HepG2 (cell line): ENCODE measurements around the gene SPTB. TPM values are rescaled to one million over a fixed set of nuclear protein-coding genes. Genes with fewer than 3 reads are reported as not detected.
"Not testable (repeated sequence)": the region's sequence is repeated elsewhere in the genome, so short reads cannot be mapped to it uniquely, and the experiment has no call there.

Source experiments
- ATAC-seq: fragments of 200-7000 bp; cut with Tn5 transposase; 3 replicates; pipeline ENCODE4 v1.9.1; 2020; ENCODE audit warnings: mild to moderate bottlenecking, moderate library complexity
- BruUV-seq: library from RNA; stranded (reverse); fragments of 400-500 nt; replicated peaks from 2 replicates; lab custom pipeline; 2021; lab: Mats Ljungman, UMichigan
- CTCF ChIA-PET: fragments of 300-600 bp; formaldehyde crosslinking; extraction: SDS; loops from one replicate; lab custom pipeline; 2021; ENCODE audit warnings: low total read pairs, inconsistent platforms, low intra/inter-chr PET ratio; lab: Yijun Ruan, JAX
- POLR2A ChIA-PET: fragments of 350-600 bp; sonication (Branson Sonifier 250); formaldehyde crosslinking; loops from one replicate; lab custom pipeline; 2020; ENCODE audit warnings: antibody characterized with exemption, inconsistent platforms; lab: Yijun Ruan, JAX
- DNase-seq: peaks from one replicate; pipeline ENCODE4 v3.0.0-alpha.2; 2015; ENCODE audit warnings: low spot score
- FAIRE-seq: peaks from 3 replicates; lab custom pipeline; 2011; peaks lifted over from hg19 to GRCh38; lab: Jason Lieb, UNC
- H2AFZ ChIP-seq: one replicate; pipeline ENCODE4 v1.6.1; 2011; ENCODE audit warnings: low read length, inconsistent platforms
- H3K27ac ChIP-seq: fragments of 300-600 bp; 3 replicates; pipeline ENCODE4 v1.8.0; 2011; ENCODE audit warnings: mixed run types, mild to moderate bottlenecking, mixed read lengths, low read length, inconsistent platforms; ENCODE audit not compliant: insufficient read depth; ENCODE audit errors: extremely low read length
- H3K27me3 ChIP-seq, 2 experiments: fragments of 200-600 bp in 1 of 2; 2 replicates in 1 of 2; 3 replicates in 1 of 2; pipeline versions ENCODE4 v1.6.0 to v1.8.0; 2011; ENCODE audit warnings: low read length in 2 of 2, mild to moderate bottlenecking in 2 of 2, moderate library complexity in 2 of 2, inconsistent platforms in 1 of 2; ENCODE audit not compliant: insufficient read depth in 2 of 2, control insufficient read depth in 1 of 2
- H3K36me3 ChIP-seq, 2 experiments: fragments of 200-600 bp in 1 of 2; replicated peaks in 1 of 2; 2 replicates in 1 of 2; 3 replicates in 1 of 2; pipeline versions ENCODE4 v1.5.1 to v1.8.0; 2011; ENCODE audit warnings: low read length in 2 of 2, inconsistent platforms in 1 of 2; ENCODE audit not compliant: insufficient read depth in 2 of 2, control insufficient read depth in 1 of 2
- H3K4me1 ChIP-seq: 2 replicates; pipeline ENCODE4 v1.5.1; 2012; ENCODE audit warnings: low read length, inconsistent platforms; ENCODE audit not compliant: insufficient read depth
- H3K4me2 ChIP-seq: 2 replicates; pipeline ENCODE4 v1.6.0; 2011; ENCODE audit warnings: low read depth, low read length, inconsistent platforms
- H3K4me3 ChIP-seq, 3 experiments: fragments of 200-600 bp in 1 of 3; sonication (generic), shearing (Covaris generic) in 1 of 3; replicated peaks in 1 of 3; 2 replicates each; pipeline ENCODE4 v1.5.1; 2011 to 2016; ENCODE audit warnings: low read length in 3 of 3, inconsistent platforms in 2 of 3, low read depth in 2 of 3, mild to moderate bottlenecking in 2 of 3, control low read depth in 1 of 3, mixed read lengths in 1 of 3; ENCODE audit not compliant: insufficient read depth in 1 of 3
- H3K79me2 ChIP-seq: one replicate; pipeline ENCODE4 v1.6.1; 2011; ENCODE audit warnings: low read length, inconsistent platforms; ENCODE audit not compliant: insufficient read depth
- H3K9ac ChIP-seq: 2 replicates; pipeline ENCODE4 v1.6.0; 2011; ENCODE audit warnings: mild to moderate bottlenecking, low read depth, low read length, inconsistent platforms; ENCODE audit not compliant: insufficient read depth
- H3K9me3 ChIP-seq: 2 replicates; pipeline ENCODE4 v1.5.1; 2012; ENCODE audit warnings: mild to moderate bottlenecking, low read length
- H4K20me1 ChIP-seq: 2 replicates; pipeline ENCODE4 v1.6.0; 2011; ENCODE audit warnings: inconsistent platforms, mild to moderate bottlenecking, low read length, moderate library complexity; ENCODE audit not compliant: insufficient read depth
- ATF7-NPFF ChIP-seq: sonication (generic); formaldehyde crosslinking; IDR thresholded peaks from 2 replicates; pipeline ENCODE4 v1.8.1; 2023; ENCODE audit warnings: mild to moderate bottlenecking, low read depth, missing genetic modification reagents, moderate library complexity
- CBX2 ChIP-seq, 2 experiments: fragments of 200-600 bp in 1 of 2; sonication (generic); formaldehyde crosslinking in 1 of 2; IDR thresholded peaks; 2 replicates each; pipeline versions ENCODE4 v1.7.0 to v1.8.1; 2018 to 2022; ENCODE audit warnings: low read depth in 2 of 2, low read length in 1 of 2, mild to moderate bottlenecking in 1 of 2, missing genetic modification reagents in 1 of 2
- CREM ChIP-seq, 2 experiments: sonication (generic) in 1 of 2; formaldehyde crosslinking in 1 of 2; IDR thresholded peaks; 2 replicates each; pipeline versions ENCODE4 v1.4.0 to v1.6.1; 2016 to 2020; ENCODE audit warnings: antibody characterized with exemption in 1 of 2, mild to moderate bottlenecking in 1 of 2, missing genetic modification reagents in 1 of 2
- FOXK1 ChIP-seq: sonication (generic); formaldehyde crosslinking; IDR thresholded peaks from 2 replicates; pipeline ENCODE4 v1.4.0; 2020; ENCODE audit warnings: low read depth, missing genetic modification reagents, borderline replicate concordance
- GABPA ChIP-seq, 2 experiments: IDR thresholded peaks; 2 replicates each; pipeline ENCODE4 v1.6.1; 2011 to 2016; ENCODE audit warnings: low read depth in 2 of 2, low read length in 1 of 2, missing biosample characterization in 1 of 2, missing genetic modification characterization in 1 of 2
- HMGXB4 ChIP-seq, 2 experiments: sonication (generic) in 1 of 2; formaldehyde crosslinking in 1 of 2; IDR thresholded peaks; 2 replicates each; pipeline versions ENCODE4 v1.4.0 to v1.6.1; 2018 to 2020; ENCODE audit warnings: missing genetic modification reagents in 2 of 2, borderline replicate concordance in 1 of 2, low read depth in 1 of 2, mild to moderate bottlenecking in 1 of 2, missing biosample characterization in 1 of 2
- KDM6A ChIP-seq: IDR thresholded peaks from 2 replicates; pipeline ENCODE4 v1.6.1; 2016; ENCODE audit warnings: low read depth
- PAX8 ChIP-seq: sonication (generic); formaldehyde crosslinking; IDR thresholded peaks from 2 replicates; pipeline ENCODE4 v1.8.0; 2022; ENCODE audit warnings: mild to moderate bottlenecking, missing genetic modification reagents, borderline replicate concordance
- RXRB ChIP-seq: IDR thresholded peaks from 2 replicates; pipeline ENCODE4 v1.6.1; 2016; ENCODE audit warnings: borderline replicate concordance, missing genetic modification reagents, missing compliant biosample characterization
- SP5 ChIP-seq: IDR thresholded peaks from 2 replicates; pipeline ENCODE4 v1.6.1; 2016; ENCODE audit warnings: low read depth, borderline replicate concordance
- TCF7L2 ChIP-seq: IDR thresholded peaks from 2 replicates; pipeline ENCODE4 v1.6.1; 2011; ENCODE audit warnings: mild to moderate bottlenecking, low read depth, low read length, moderate library complexity
- ZNF605 ChIP-seq: sonication (generic); formaldehyde crosslinking; IDR thresholded peaks from 2 replicates; pipeline ENCODE4 v1.8.0; 2022; ENCODE audit warnings: mild to moderate bottlenecking, missing genetic modification reagents
- ZNF616 ChIP-seq: sonication (generic); formaldehyde crosslinking; IDR thresholded peaks from 2 replicates; pipeline ENCODE4 v1.5.0; 2020; ENCODE audit warnings: low read depth, mild to moderate bottlenecking, missing genetic modification reagents
- ZNF746 ChIP-seq: sonication (generic); formaldehyde crosslinking; IDR thresholded peaks from 2 replicates; pipeline ENCODE4 v1.8.0; 2022; ENCODE audit warnings: mild to moderate bottlenecking, missing genetic modification reagents
- ZNF768 ChIP-seq: sonication (generic); formaldehyde crosslinking; IDR thresholded peaks from 2 replicates; pipeline ENCODE4 v1.4.0; 2020; ENCODE audit warnings: missing genetic modification reagents
- ZNF776 ChIP-seq: sonication (generic); formaldehyde crosslinking; IDR thresholded peaks from 2 replicates; pipeline ENCODE4 v1.4.0; 2020; ENCODE audit warnings: mild to moderate bottlenecking, missing genetic modification reagents
- WGBS: methylation state at CpG from one replicate; pipeline ENCODE4 v1.1.6; 2017; ENCODE audit warnings: low lambda C conversion rate; 5-methylcytosine and 5-hydroxymethylcytosine counted together
- in situ Hi-C: cut with HindIII; loops from 2 replicates; pipeline ENCODE4 v1.10.0; 2017; ENCODE audit warnings: low pct_unique_long_range_greater_than_20kb; ENCODE audit not compliant: extremely low pct_ligation_motif_present
- intact Hi-C: fragments of 100-400 bp; cut with micrococcal nuclease; formaldehyde crosslinking; loops from one replicate; pipeline ENCODE4 v1.10.0; 2022; ENCODE audit not compliant: unreplicated experiment
- polyA plus RNA-seq, 8 experiments: library from polyadenylated mRNA; depleted of rRNA in 3 of 8; stranded (reverse) in 7 of 8; unstranded in 1 of 8; fragments of >200 nt; fragmentation: Illumina TruSeq in 4 of 8; extraction: Trizol in 4 of 8; gene quantifications; 2 replicates each; pipeline versions ENCODE4 v1.2.1 to v1.2.3, GENCODE V29; 2011 to 2016; ENCODE audit warnings: low read depth in 4 of 8, missing spikeins in 1 of 8, mixed read lengths in 1 of 8; ENCODE audit not compliant: insufficient read depth in 1 of 8
- total RNA-seq, 5 experiments: library from RNA; depleted of rRNA; stranded (reverse); fragments of >200 nt; fragmentation: Illumina TruSeq; extraction: Trizol; gene quantifications; 2 replicates each; pipeline ENCODE4 v1.2.3, GENCODE V29; 2016; ENCODE audit warnings: low read depth in 1 of 5

The SPTB gene
- total and polyA plus RNA-seq, 2 of the 13 experiments (the other 11 are each of a cell fraction or from before 2014, with no cell fraction given): 0.01 to 0.02 TPM

GRCh38 chr14:64914237-64915028 is 34.7 kb upstream of the SPTB start, which contains the start of gene CHURC1 (continued):
- TF ChIP-seq ATF7-NPFF (CRISPR knock-in tag) (0 out of 2 replicates have a peak, but pooled peaks have one; percentile 41), ZNF768 (CRISPR knock-in tag) (peak; percentile 54; the same call in 1 of the 2 replicates), KDM6A (CRISPR knock-in tag) (no peak), CREM (IDR thresholded peaks at IDR 0.05) (peak; percentile 44; the same call in 1 of the 2 replicates), CREM (CRISPR knock-in tag; IDR thresholded peaks at IDR 0.05) (no peak), ZNF776 (CRISPR knock-in tag) (peak; percentile 68; the same call in 1 of the 2 replicates), RXRB (0 out of 2 replicates have a peak, but pooled peaks have one; percentile 20), FOXK1 (0 out of 2 replicates have a peak, but pooled peaks have one; percentile 38), ZNF605 (CRISPR knock-in tag) (peak; percentile 4; the same call in 1 of the 2 replicates), HMGXB4 (CRISPR knock-in tag; IDR thresholded peaks at IDR 0.05; ENCODE audit: borderline replicate concordance in 1 of 2, low read depth in 1 of 2) (peak; percentile 78 to 84), SP5 (CRISPR knock-in tag) (peak; percentile 78), CBX2 (IDR thresholded peaks at IDR 0.05; ENCODE audit: low read depth, low read length) (no peak), CBX2 (CRISPR knock-in tag; IDR thresholded peaks at IDR 0.05; ENCODE audit: low read depth) (no peak), TCF7L2 (no peak), ZNF616 (0 out of 2 replicates have a peak, but pooled peaks have one; percentile 59), PAX8 (CRISPR knock-in tag) (peak; percentile 63; the same call in 1 of the 2 replicates), GABPA (IDR thresholded peaks at IDR 0.05; ENCODE audit: low read depth, low read length) (no peak), GABPA (CRISPR knock-in tag; IDR thresholded peaks at IDR 0.05; ENCODE audit: low read depth) (peak; percentile 55), ZNF746 (CRISPR knock-in tag) (no peak)

- ATAC-seq, in situ Hi-C loops, intact Hi-C loops, DNase-seq, CTCF ChIA-PET, H3K27me3 ChIP-seq, H3K36me3 ChIP-seq, H3K9me3 ChIP-seq, FAIRE-seq, H2AFZ ChIP-seq, BruUV-seq, H4K20me1 ChIP-seq: not testable (repeated sequence)
- Histone ChIP-seq H3K79me2 (peaks cover 26% of the 10 kb centered on the region), H3K4me3 (peak overlapping the region; percentile 86 to 97 (median 90); a peak in 3 of 6 replicates), H3K4me1 (peaks cover 25% of the 10 kb centered on the region), H3K27ac (peak overlapping the region; percentile 78), H3K4me2 (peak overlapping the region; percentile 92), H3K9ac (peak overlapping the region; percentile 94; the same call in 1 of the 2 replicates)
- 38% methylated on average over 5 of the region's 5 CpGs for WGBS
- POLR2A ChIA-PET: interaction anchor here (2.1 kb wide), 1 partner anchor 26 kb away, joined by 13 read pairs; no protein-coding TSS in a partner anchor
These were observed 33.8 kb upstream of the SPTB start for GRCh38 chr14:64913477-64913876.
